H9 (cell line): Measurements from ENCODE around the gene AAMP. TPM values are rescaled to one million over a fixed set of nuclear protein-coding genes. Genes with fewer than 3 reads are reported as not detected.
A peak's percentile ranks its signal among the peaks of the same experiment; 100 is the strongest.

Source experiments
- DNase-seq: peaks from one replicate; pipeline ENCODE4 v3.0.0-alpha.2; 2017
- H2AFZ ChIP-seq: one replicate; pipeline ENCODE4 v1.6.1; 2013; ENCODE audit warnings: mild to moderate bottlenecking, low read length, control low read depth, moderate library complexity
- H2AK5ac ChIP-seq: 2 replicates; pipeline ENCODE4 v1.6.1; 2013; ENCODE audit warnings: low read length, control low read depth, mixed read lengths; ENCODE audit not compliant: insufficient read length
- H2BK120ac ChIP-seq: one replicate; pipeline ENCODE4 v1.6.1; 2013; ENCODE audit warnings: low read depth, mild to moderate bottlenecking, low read length, control low read depth, inconsistent platforms; ENCODE audit not compliant: poor library complexity, severe bottlenecking
- H2BK12ac ChIP-seq: 2 replicates; pipeline ENCODE4 v1.6.1; 2013; ENCODE audit warnings: low read length, control low read depth, mixed read lengths, low read depth; ENCODE audit not compliant: insufficient read length
- H2BK15ac ChIP-seq: 2 replicates; pipeline ENCODE4 v1.6.1; 2013; ENCODE audit warnings: low read depth, low read length, control low read depth
- H2BK20ac ChIP-seq: one replicate; pipeline ENCODE4 v1.6.1; 2013; ENCODE audit warnings: low read depth, mild to moderate bottlenecking, low read length, control low read depth, inconsistent platforms; ENCODE audit not compliant: poor library complexity, severe bottlenecking
- H2BK5ac ChIP-seq: 2 replicates; pipeline ENCODE4 v1.6.1; 2013; ENCODE audit warnings: low read length, control low read depth, mixed read lengths; ENCODE audit not compliant: insufficient read length
- H3K14ac ChIP-seq: 2 replicates; pipeline ENCODE4 v1.6.1; 2013; ENCODE audit warnings: low read length, control low read depth; ENCODE audit not compliant: insufficient read depth
- H3K18ac ChIP-seq: 2 replicates; pipeline ENCODE4 v1.6.1; 2013; ENCODE audit warnings: low read depth, mild to moderate bottlenecking, mixed read lengths, low read length, control low read depth; ENCODE audit not compliant: insufficient read length
- H3K23ac ChIP-seq: 2 replicates; pipeline ENCODE4 v1.6.1; 2013; ENCODE audit warnings: low read length, control low read depth, mixed read lengths, low read depth; ENCODE audit not compliant: insufficient read length
- H3K23me2 ChIP-seq: 2 replicates; pipeline ENCODE4 v1.6.1; 2013; ENCODE audit warnings: low read depth, mild to moderate bottlenecking, mixed read lengths, low read length, control low read depth; ENCODE audit not compliant: insufficient read length, poor library complexity, severe bottlenecking
- H3K27ac ChIP-seq: 2 replicates; pipeline ENCODE4 v1.5.1; 2013; ENCODE audit warnings: low read length, control low read depth, mixed read lengths, low read depth; ENCODE audit not compliant: insufficient read length
- H3K27me3 ChIP-seq: 2 replicates; pipeline ENCODE4 v1.6.1; 2013; ENCODE audit warnings: low read length, control low read depth, inconsistent platforms; ENCODE audit not compliant: insufficient read depth
- H3K4ac ChIP-seq: 2 replicates; pipeline ENCODE4 v1.6.1; 2013; ENCODE audit warnings: low read depth, mild to moderate bottlenecking, control low read depth, inconsistent platforms, low read length, moderate library complexity
- H3K4me1 ChIP-seq: 2 replicates; pipeline ENCODE4 v1.6.1; 2013; ENCODE audit warnings: low read length, control low read depth, inconsistent platforms; ENCODE audit not compliant: insufficient read depth
- H3K4me2 ChIP-seq: 2 replicates; pipeline ENCODE4 v1.6.1; 2013; ENCODE audit warnings: low read length, control low read depth, mixed read lengths; ENCODE audit not compliant: insufficient read length, insufficient read depth
- H3K56ac ChIP-seq: 2 replicates; pipeline ENCODE4 v1.6.1; 2013; ENCODE audit warnings: low read depth, mild to moderate bottlenecking, mixed read lengths, low read length, control low read depth; ENCODE audit not compliant: insufficient read length
- H3K79me1 ChIP-seq: 2 replicates; pipeline ENCODE4 v1.6.1; 2013; ENCODE audit warnings: low read depth, mild to moderate bottlenecking, moderate library complexity, low read length, control low read depth, inconsistent platforms; ENCODE audit not compliant: insufficient read depth, poor library complexity, severe bottlenecking
- H3K79me2 ChIP-seq: 2 replicates; pipeline ENCODE4 v1.6.1; 2013; ENCODE audit warnings: low read length, control low read depth, inconsistent platforms; ENCODE audit not compliant: insufficient read depth
- H3K9ac ChIP-seq: 2 replicates; pipeline ENCODE4 v1.6.1; 2013; ENCODE audit warnings: low read length, control low read depth, mixed read lengths; ENCODE audit not compliant: insufficient read length; ENCODE audit errors: extremely low read depth
- H3K9me3 ChIP-seq: one replicate; pipeline ENCODE4 v1.6.1; 2013; ENCODE audit warnings: low read depth, low read length, inconsistent platforms; ENCODE audit not compliant: control insufficient read depth
- H3T11ph ChIP-seq: one replicate; pipeline ENCODE4 v1.6.1; 2013; ENCODE audit warnings: mild to moderate bottlenecking, low read length, control low read depth, inconsistent platforms
- H4K20me1 ChIP-seq: one replicate; pipeline ENCODE4 v1.6.1; 2013; ENCODE audit not compliant: control insufficient read depth, insufficient read length, insufficient read depth
- H4K5ac ChIP-seq: 2 replicates; pipeline ENCODE4 v1.6.1; 2013; ENCODE audit warnings: low read depth, mild to moderate bottlenecking, mixed read lengths, low read length, control low read depth; ENCODE audit not compliant: insufficient read length
- H4K8ac ChIP-seq: replicated peaks from 2 replicates; pipeline ENCODE4 v1.6.1; 2013; ENCODE audit warnings: low read length, control low read depth, mixed read lengths, low read depth; ENCODE audit not compliant: insufficient read length
- H4K91ac ChIP-seq: 2 replicates; pipeline ENCODE4 v1.6.1; 2013; ENCODE audit warnings: low read depth, mild to moderate bottlenecking, moderate library complexity, mixed read lengths, low read length, control low read depth; ENCODE audit not compliant: insufficient read length
- H3K27ac Mint-ChIP-seq, 3 experiments: 2 replicates in 2 of 3; 3 replicates in 1 of 3; pipeline ENCODE4 v1.8.0; 2020 to 2021; ENCODE audit warnings: mixed read lengths in 3 of 3, mild to moderate bottlenecking in 1 of 3, moderate library complexity in 1 of 3
- H3K27me3 Mint-ChIP-seq: 2 replicates; pipeline ENCODE4 v1.8.0; 2021; ENCODE audit warnings: low read depth, mild to moderate bottlenecking, moderate library complexity, mixed read lengths
- H3K36me3 Mint-ChIP-seq, 3 experiments: 2 replicates in 2 of 3; 3 replicates in 1 of 3; pipeline ENCODE4 v1.8.0; 2020 to 2021; ENCODE audit warnings: low read depth in 3 of 3, mixed read lengths in 3 of 3; ENCODE audit not compliant: insufficient read depth in 1 of 3
- H3K4me1 Mint-ChIP-seq, 2 experiments: 2 replicates each; pipeline ENCODE4 v1.8.0; 2020; ENCODE audit warnings: mixed read lengths in 2 of 2
- H3K4me3 Mint-ChIP-seq, 2 experiments: 2 replicates in 1 of 2; 3 replicates in 1 of 2; pipeline ENCODE4 v1.8.0; 2020 to 2021; ENCODE audit warnings: mild to moderate bottlenecking in 2 of 2, mixed read lengths in 2 of 2, moderate library complexity in 1 of 2
- H3K9me3 Mint-ChIP-seq, 2 experiments: 2 replicates in 1 of 2; 3 replicates in 1 of 2; pipeline ENCODE4 v1.8.0; 2020; ENCODE audit warnings: mild to moderate bottlenecking in 2 of 2, mixed read lengths in 2 of 2, moderate library complexity in 1 of 2
- CTCF ChIP-seq: fragments of 200-600 bp; sonication (generic); conservative IDR thresholded peaks from 3 replicates; pipeline ENCODE4 v1.8.0; 2021; ENCODE audit warnings: antibody characterized with exemption, mild to moderate bottlenecking
- WGBS: extraction: QIAGEN DNeasy Blood & Tissue Kit; methylation state at CpG from one replicate; pipeline ENCODE4 v1.1.7; 2013; ENCODE audit warnings: missing lambda C conversion rate, low lambda C conversion rate, mixed read lengths; ENCODE audit not compliant: insufficient read length; ENCODE audit errors: extremely low coverage; 5-methylcytosine and 5-hydroxymethylcytosine counted together
- total RNA-seq: library from RNA; stranded (reverse); gene quantifications from 2 replicates; pipeline ENCODE4 v1.2.1, GENCODE V29; 2021

AAMP gene
- total RNA-seq, 1 experiment from 2014 or later, result 103 TPM

- TF ChIP-seq CTCF, result no peak
- Histone ChIP-seq H2BK15ac (no peak overlapping the region), H3K4me2 (no peak overlapping the region), H3K14ac (no peak overlapping the region), H2BK20ac (no peak overlapping the region), H3K4ac (no peak overlapping the region), H3K79me2 (no peaks in the 10 kb centered on the region), H4K91ac (no peak overlapping the region), H3K9me3 (no peaks in the 10 kb centered on the region), H3T11ph (no peak overlapping the region), H3K23me2 (no peaks in the 10 kb centered on the region), H3K18ac (no peak overlapping the region), H2AK5ac (no peak overlapping the region), H4K8ac (no peak overlapping the region), H2BK120ac (no peak overlapping the region), H4K20me1 (no peaks in the 10 kb centered on the region), H2AFZ (no peak overlapping the region), H3K23ac (no peak overlapping the region), H3K27me3 (no peaks in the 10 kb centered on the region), H3K4me1 (no peaks in the 10 kb centered on the region), H2BK5ac (no peak overlapping the region), H3K79me1 (no peaks in the 10 kb centered on the region), H2BK12ac (no peak overlapping the region), H3K27ac (no peak overlapping the region), H3K9ac (no peak overlapping the region), H3K56ac (no peak overlapping the region), H4K5ac (no peak overlapping the region)
- H3K9me3 Mint-ChIP-seq, result no peaks in the 10 kb centered on the region; a peak in 1 of 5 replicates
- no peak for DNase-seq
- no CpG with 5 or more reads among the region's 14 CpGs for WGBS
- H3K36me3 Mint-ChIP-seq, result peaks cover 2 to 31% (median 25%) of the 10 kb centered on the region in 3 experiments
- no peaks in the 10 kb centered on the region for H3K27me3 Mint-ChIP-seq
- no peak overlapping the region for H3K4me3 Mint-ChIP-seq
- H3K4me1 Mint-ChIP-seq, result peaks cover 0 to 3% of the 10 kb centered on the region in 2 experiments; a peak in 1 of 4 replicates
- H3K27ac Mint-ChIP-seq, result peak overlapping the region in 1 of 3 experiments; percentile 64; a peak in 1 of 7 replicates
These were observed 10.4 kb upstream of the AAMP start for GRCh38 chr2:218280260-218280870.
